ENCODE data around the gene THUMPD2. TPM values are rescaled to one million over a fixed set of nuclear protein-coding genes. Genes with fewer than 3 reads are reported as not detected.

THUMPD2 gene
- total RNA-seq, 1 experiment from 2014 or later, result 19.5 TPM

DNA sequence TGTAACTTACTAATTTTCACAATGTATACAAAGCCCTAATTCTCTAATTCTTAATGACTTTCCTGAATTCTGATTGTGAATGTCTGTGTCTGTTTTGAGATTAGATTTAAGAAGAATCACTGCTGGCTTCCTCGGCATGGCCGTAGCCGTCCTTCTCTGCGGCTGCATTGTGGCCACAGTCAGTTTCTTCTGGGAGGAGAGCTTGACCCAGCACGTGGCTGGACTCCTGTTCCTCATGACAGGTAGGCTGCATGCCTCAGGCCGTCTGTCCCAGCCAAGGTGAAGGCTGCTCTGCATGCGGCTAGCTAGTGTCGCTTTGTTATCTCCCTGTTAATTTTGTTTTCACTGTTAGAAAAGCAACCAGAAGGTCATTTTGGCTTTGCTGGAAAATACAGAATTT, 72.1 kb downstream of the THUMPD2 start:
- Histone ChIP-seq H3K4me2 (ENCODE audit: insufficient read depth, insufficient read length, low read length) (no peak overlapping the region), H3K79me1 (ENCODE audit: insufficient read depth, low read depth, low read length, poor library complexity, severe bottlenecking) (no peaks in the 10 kb centered on the region), H3K56ac (ENCODE audit: insufficient read length, low read depth, low read length) (no peak overlapping the region), H3K14ac (ENCODE audit: insufficient read depth, low read length) (no peak overlapping the region), H3K9ac (ENCODE audit: extremely low read depth, insufficient read length, low read length) (no peak overlapping the region), H3K27me3 (ENCODE audit: insufficient read depth, low read length) (no peaks in the 10 kb centered on the region), H2AK5ac (ENCODE audit: insufficient read length, low read length) (no peak overlapping the region), H2BK5ac (ENCODE audit: insufficient read length, low read length) (no peak overlapping the region), H3K18ac (ENCODE audit: insufficient read length, low read depth, low read length) (no peak overlapping the region), H3K23ac (ENCODE audit: insufficient read length, low read depth, low read length) (no peak overlapping the region), H3K4me1 (ENCODE audit: insufficient read depth, low read length) (no peaks in the 10 kb centered on the region), H4K20me1 (ENCODE audit: control insufficient read depth, insufficient read depth, insufficient read length) (no peaks in the 10 kb centered on the region), H3K4ac (ENCODE audit: low read depth, low read length) (no peak overlapping the region), H3K9me3 (ENCODE audit: control insufficient read depth, low read depth, low read length) (peaks cover 5% of the 10 kb centered on the region), H2BK12ac (ENCODE audit: insufficient read length, low read depth, low read length) (no peak overlapping the region), H2BK20ac (ENCODE audit: low read depth, low read length, poor library complexity, severe bottlenecking) (no peak overlapping the region), H2BK120ac (ENCODE audit: low read depth, low read length, poor library complexity, severe bottlenecking) (no peak overlapping the region), H4K91ac (ENCODE audit: insufficient read length, low read depth, low read length) (no peak overlapping the region), H4K5ac (ENCODE audit: insufficient read length, low read depth, low read length) (no peak overlapping the region), H3T11ph (ENCODE audit: low read length) (no peak overlapping the region), H3K23me2 (ENCODE audit: insufficient read length, low read depth, low read length, poor library complexity, severe bottlenecking) (no peaks in the 10 kb centered on the region), H2AFZ (ENCODE audit: low read length) (no peak overlapping the region), H3K27ac (ENCODE audit: insufficient read length, low read depth, low read length) (no peak overlapping the region), H2BK15ac (ENCODE audit: low read depth, low read length) (no peak overlapping the region), H3K79me2 (ENCODE audit: insufficient read depth, low read length) (no peaks in the 10 kb centered on the region), H4K8ac (replicated peaks; ENCODE audit: insufficient read length, low read depth, low read length) (no peak overlapping the region)
- no peaks in the 10 kb centered on the region for H3K27me3 Mint-ChIP-seq (ENCODE audit: low read depth)
- no peaks in the 10 kb centered on the region for H3K4me1 Mint-ChIP-seq
- TF ChIP-seq, protein P1, sequence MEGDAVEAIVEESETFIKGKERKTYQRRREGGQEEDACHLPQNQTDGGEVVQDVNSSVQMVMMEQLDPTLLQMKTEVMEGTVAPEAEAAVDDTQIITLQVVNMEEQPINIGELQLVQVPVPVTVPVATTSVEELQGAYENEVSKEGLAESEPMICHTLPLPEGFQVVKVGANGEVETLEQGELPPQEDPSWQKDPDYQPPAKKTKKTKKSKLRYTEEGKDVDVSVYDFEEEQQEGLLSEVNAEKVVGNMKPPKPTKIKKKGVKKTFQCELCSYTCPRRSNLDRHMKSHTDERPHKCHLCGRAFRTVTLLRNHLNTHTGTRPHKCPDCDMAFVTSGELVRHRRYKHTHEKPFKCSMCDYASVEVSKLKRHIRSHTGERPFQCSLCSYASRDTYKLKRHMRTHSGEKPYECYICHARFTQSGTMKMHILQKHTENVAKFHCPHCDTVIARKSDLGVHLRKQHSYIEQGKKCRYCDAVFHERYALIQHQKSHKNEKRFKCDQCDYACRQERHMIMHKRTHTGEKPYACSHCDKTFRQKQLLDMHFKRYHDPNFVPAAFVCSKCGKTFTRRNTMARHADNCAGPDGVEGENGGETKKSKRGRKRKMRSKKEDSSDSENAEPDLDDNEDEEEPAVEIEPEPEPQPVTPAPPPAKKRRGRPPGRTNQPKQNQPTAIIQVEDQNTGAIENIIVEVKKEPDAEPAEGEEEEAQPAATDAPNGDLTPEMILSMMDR (conservative IDR thresholded peaks at IDR 0.05), result no peak
- DNase-seq, result no peak
- no peak overlapping the region for H3K4me3 Mint-ChIP-seq
- peaks cover 2 to 11% (median 9%) of the 10 kb centered on the region in 3 experiments; a peak in 6 of 7 replicates for H3K36me3 Mint-ChIP-seq (ENCODE audit: insufficient read depth in 1 of 3, low read depth in 3 of 3)
- no peak overlapping the region; a peak in 1 of 7 replicates for H3K27ac Mint-ChIP-seq
- WGBS (ENCODE audit: extremely low coverage, insufficient read length, low lambda C conversion rate), result no CpG with 5 or more reads among the region's 8 CpGs
- peaks cover 4 to 7% of the 10 kb centered on the region in 2 experiments; a peak in 4 of 5 replicates for H3K9me3 Mint-ChIP-seq

All from H9 (cell line).